SK-N-SH treated with all-trans-retinoic acid at 6 μM for 48 hours (cell line): ENCODE data around the gene TNIP1.

Source experiments
- ARNTL ChIP-seq: fragments of 450-650 bp; formaldehyde crosslinking; IDR thresholded peaks from 2 replicates; pipeline ENCODE4 v1.5.0; 2020; ENCODE audit warnings: low read depth, mild to moderate bottlenecking, moderate library complexity, borderline replicate concordance
- CSRNP3 ChIP-seq: fragments of 250-450 bp; sonication (Bioruptor Pico); IDR thresholded peaks from 2 replicates; pipeline ENCODE4 v1.5.1; 2021; ENCODE audit warnings: mild to moderate bottlenecking, moderate library complexity
- ISL1 ChIP-seq: fragments of 250-450 bp; sonication (Bioruptor Pico); IDR thresholded peaks from 2 replicates; pipeline ENCODE4 v2.1.2; 2022; ENCODE audit warnings: mild to moderate bottlenecking, moderate library complexity
- PPARA ChIP-seq: fragments of 250-450 bp; sonication (Bioruptor Pico); IDR thresholded peaks from 2 replicates; pipeline ENCODE4 v1.5.0; 2020; ENCODE audit warnings: mild to moderate bottlenecking, borderline replicate concordance
- RARB ChIP-seq: fragments of 250-450 bp; sonication (Bioruptor Pico); IDR thresholded peaks from 2 replicates; pipeline ENCODE4 v1.8.0; 2021; ENCODE audit warnings: mild to moderate bottlenecking, moderate library complexity
- SNAI2 ChIP-seq: fragments of 250-450 bp; sonication (Bioruptor Pico); IDR thresholded peaks from 2 replicates; pipeline ENCODE4 v1.5.0; 2020; ENCODE audit warnings: mild to moderate bottlenecking, moderate library complexity
- ZFP3 ChIP-seq: fragments of 250-450 bp; sonication (Bioruptor Pico); IDR thresholded peaks from 2 replicates; pipeline ENCODE4 v1.5.0; 2020; ENCODE audit warnings: mild to moderate bottlenecking, moderate library complexity
- ZFP30 ChIP-seq: fragments of 450-650 bp; formaldehyde crosslinking; IDR thresholded peaks from 2 replicates; pipeline ENCODE4 v1.5.0; 2022; ENCODE audit warnings: mild to moderate bottlenecking, moderate library complexity
- ZNF565 ChIP-seq: fragments of 450-650 bp; formaldehyde crosslinking; conservative IDR thresholded peaks from 2 replicates; pipeline ENCODE4 v1.5.0; 2020; ENCODE audit warnings: low read depth, mild to moderate bottlenecking, moderate library complexity

- no peak for TF ChIP-seq ZFP3 (CRISPR knock-in tag)
- no peak for TF ChIP-seq ISL1 (CRISPR knock-in tag)
- no peak for TF ChIP-seq ZNF565 (CRISPR knock-in tag)
- TF ChIP-seq RARB (CRISPR knock-in tag), result no peak
- TF ChIP-seq ARNTL (CRISPR knock-in tag), result no peak
- no peak for TF ChIP-seq PPARA
- TF ChIP-seq CSRNP3 (CRISPR knock-in tag), result no peak
- no peak for TF ChIP-seq ZFP30 (CRISPR knock-in tag)
- no peak for TF ChIP-seq SNAI2 (CRISPR knock-in tag)
Observed at GRCh38 chr5:151005187-151005949, 75.5 kb downstream of the TNIP1 start.
